Esophagus muscularis mucosa (tissue), 4 donors: Measurements from ENCODE around the gene KANSL1. TPM values are rescaled to one million over a fixed set of nuclear protein-coding genes. Genes with fewer than 3 reads are reported as not detected.

Source experiments
- DNase-seq: peaks from one replicate; pipeline ENCODE4 v3.0.0-alpha.2; 2017; ENCODE audit errors: extremely low spot score
- H3K27ac ChIP-seq, 4 donors: fragments of 200-600 bp; sonication (generic); replicated peaks in 1 of 4; 1 replicate in 3 of 4; 2 replicates in 1 of 4; pipeline ENCODE4 v1.5.1; 2016 to 2019; ENCODE audit warnings: mild to moderate bottlenecking in 1 of 4
- H3K27me3 ChIP-seq, 4 donors: fragments of 200-600 bp; sonication (generic); one replicate each; pipeline versions ENCODE4 v1.5.1 to v1.6.0; 2016 to 2019
- H3K36me3 ChIP-seq, 4 donors: fragments of 200-600 bp; sonication (generic); one replicate each; pipeline ENCODE4 v1.5.1; 2016 to 2019
- H3K4me1 ChIP-seq, 4 donors: fragments of 200-600 bp; sonication (generic); one replicate each; pipeline ENCODE4 v1.5.1; 2016 to 2019
- H3K4me3 ChIP-seq, 4 donors: fragments of 200-600 bp; sonication (generic); 1 replicate in 2 of 4; 2 replicates in 2 of 4; pipeline ENCODE4 v1.5.1; 2016 to 2019; ENCODE audit warnings: mild to moderate bottlenecking in 4 of 4, moderate library complexity in 1 of 4
- H3K9me3 ChIP-seq, 4 donors: fragments of 200-600 bp; sonication (generic); 1 replicate in 3 of 4; 2 replicates in 1 of 4; pipeline ENCODE4 v1.5.1; 2016 to 2019
- CTCF ChIP-seq, 3 experiments: fragments of 200-600 bp in 2 of 3; fragments of 450-650 bp in 1 of 3; sonication (generic) in 2 of 3; IDR thresholded peaks; one replicate each; pipeline ENCODE4 v1.5.1; 2017 to 2019; ENCODE audit warnings: antibody characterized with exemption in 3 of 3, mild to moderate bottlenecking in 2 of 3, moderate library complexity in 1 of 3
- EP300 ChIP-seq: sonication (generic); formaldehyde crosslinking; IDR thresholded peaks from one replicate; pipeline ENCODE4 v1.6.1; 2017; ENCODE audit warnings: antibody characterized with exemption
- POLR2A ChIP-seq: fragments of 450-650 bp; IDR thresholded peaks from one replicate; pipeline ENCODE4 v1.6.1; 2017; ENCODE audit warnings: antibody characterized with exemption, moderate library complexity, mild to moderate bottlenecking, low read depth
- POLR2AphosphoS5 ChIP-seq, 2 donors: sonication (generic); formaldehyde crosslinking; IDR thresholded peaks; one replicate each; pipeline ENCODE4 v1.6.1; 2017; ENCODE audit warnings: antibody characterized with exemption in 2 of 2
- WGBS: methylation state at CpG from one replicate; pipeline ENCODE4 v1.1.5; 2018; 5-methylcytosine and 5-hydroxymethylcytosine counted together
- intact Hi-C: fragments of 100-400 bp; cut with DNase I; formaldehyde crosslinking; loops from one replicate; pipeline ENCODE4 v1.15.1; 2023
- total RNA-seq, 4 donors: library from RNA; depleted of rRNA; stranded (reverse); fragments of >200 nt; gene quantifications; one replicate each; pipeline versions ENCODE4 v1.1.0 to v1.2.1, GENCODE V29; 2016

Gene KANSL1
- total RNA-seq, 4 donors from 2014 or later: 55.0 to 124 (median 70.0) TPM

- intact Hi-C loops: loop anchor here (5.0 to 10.0 kb wide), 2 partner anchors 38 to 281 kb away; no protein-coding TSS in a partner anchor
- H3K4me1 ChIP-seq: peaks cover 12 to 21% (median 20%) of the 10 kb centered on the region in 4 donors
- no peak for DNase-seq
- TF ChIP-seq POLR2AphosphoS5 (IDR thresholded peaks at IDR 0.05): no peak
- TF ChIP-seq POLR2A: no peak
- no peak for TF ChIP-seq CTCF (IDR thresholded peaks at IDR 0.05)
- TF ChIP-seq EP300: no peak
- H3K9me3 ChIP-seq: no peaks in the 10 kb centered on the region
- WGBS: 59% methylated on average over 2 of the region's 6 CpGs
- no peaks in the 10 kb centered on the region for H3K27me3 ChIP-seq
- H3K4me3 ChIP-seq: no peak overlapping the region
- no peak overlapping the region for H3K27ac ChIP-seq
- no peaks in the 10 kb centered on the region for H3K36me3 ChIP-seq
Measured at GRCh38 chr17:46003907-46004748, 189.1 kb downstream of the KANSL1 start.

- intact Hi-C loops: loop anchor here (1.0 to 10.0 kb wide), 3 partner anchors 39 to 282 kb away; no protein-coding TSS in a partner anchor
- H3K4me1 ChIP-seq: peaks cover 12 to 21% (median 20%) of the 10 kb centered on the region in 4 donors
- 73% methylated on average over 7 of the region's 7 CpGs for WGBS
- no peak for DNase-seq
- H3K9me3 ChIP-seq: no peaks in the 10 kb centered on the region
- no peaks in the 10 kb centered on the region for H3K36me3 ChIP-seq
- no peaks in the 10 kb centered on the region for H3K27me3 ChIP-seq
- H3K27ac ChIP-seq: no peak overlapping the region
- TF ChIP-seq POLR2A: no peak
- TF ChIP-seq POLR2AphosphoS5 (IDR thresholded peaks at IDR 0.05): no peak
- no peak for TF ChIP-seq EP300
- TF ChIP-seq CTCF (IDR thresholded peaks at IDR 0.05): no peak
- H3K4me3 ChIP-seq: no peak overlapping the region
Measured at GRCh38 chr17:46002973-46003316, 190.3 kb downstream of the KANSL1 start.

- Histone ChIP-seq H3K4me3 (no peak overlapping the region), H3K36me3 (no peaks in the 10 kb centered on the region), H3K27ac (no peak overlapping the region), H3K4me1 (peaks cover 12 to 21% (median 20%) of the 10 kb centered on the region in 4 donors), H3K27me3 (no peaks in the 10 kb centered on the region), H3K9me3 (no peaks in the 10 kb centered on the region)
- 21% methylated on average over 8 of the region's 8 CpGs for WGBS
- DNase-seq: no peak
- TF ChIP-seq EP300 (no peak), CTCF (IDR thresholded peaks at IDR 0.05) (peak in 2 of 3 experiments; percentile 98), POLR2AphosphoS5 (IDR thresholded peaks at IDR 0.05) (no peak), POLR2A (no peak)
- intact Hi-C loops: loop anchor here (1.0 to 10.0 kb wide), 3 partner anchors 40 to 282 kb away; no protein-coding TSS in a partner anchor
Measured at GRCh38 chr17:46002311-46002972, 190.8 kb downstream of the KANSL1 start.

- H3K36me3 ChIP-seq: no peaks in the 10 kb centered on the region
- 69% methylated on average over 13 of the region's 13 CpGs for WGBS
- intact Hi-C loops: loop anchor here (1.0 to 10.0 kb wide), 3 partner anchors 41 to 283 kb away; no protein-coding TSS in a partner anchor
Measured at GRCh38 chr17:46001390-46002310, 191.6 kb downstream of the KANSL1 start.

More at GRCh38 chr17:46001390-46002310, 191.6 kb downstream of the KANSL1 start:
- DNase-seq: no peak
- TF ChIP-seq POLR2A (no peak), POLR2AphosphoS5 (IDR thresholded peaks at IDR 0.05) (no peak), EP300 (no peak), CTCF (IDR thresholded peaks at IDR 0.05) (no peak)
- no peaks in the 10 kb centered on the region for H3K27me3 ChIP-seq
- peaks cover 12 to 21% (median 20%) of the 10 kb centered on the region in 4 donors for H3K4me1 ChIP-seq
- H3K9me3 ChIP-seq: no peaks in the 10 kb centered on the region
- no peak overlapping the region for H3K4me3 ChIP-seq
- no peak overlapping the region for H3K27ac ChIP-seq
